Activated CD8-positive, alpha-beta T cell treated with anti-CD3 and anti-CD28 coated beads for 36 hours (primary cell): ENCODE data around the gene DEF6. TPM values are rescaled to one million over a fixed set of nuclear protein-coding genes. Genes with fewer than 3 reads are reported as not detected.

Experiments used
- ATAC-seq: fragments of 200-7000 bp; cut with Tn5 transposase; one replicate; pipeline ENCODE4 v1.10.0; 2021; ENCODE audit warnings: mild to moderate bottlenecking, moderate library complexity
- CTCF ChIA-PET: fragments of 350-600 bp; sonication (Branson Sonifier 250); formaldehyde crosslinking; loops from one replicate; lab custom pipeline; 2021; ENCODE audit warnings: antibody characterized with exemption; lab: Charles Lee
- POLR2A ChIA-PET: fragments of 350-600 bp; sonication (Branson Sonifier 250); formaldehyde crosslinking; loops from one replicate; lab custom pipeline; 2021; ENCODE audit warnings: antibody characterized with exemption; lab: Charles Lee
- DNase-seq: peaks from one replicate; pipeline ENCODE4 v3.0.0-alpha.2; 2020
- H3K27ac Mint-ChIP-seq: one replicate; pipeline ENCODE4 v1.8.0; 2021; ENCODE audit warnings: mild to moderate bottlenecking, mixed read lengths
- H3K27me3 Mint-ChIP-seq: one replicate; pipeline ENCODE4 v1.8.0; 2021; ENCODE audit warnings: mixed read lengths
- H3K36me3 Mint-ChIP-seq: one replicate; pipeline ENCODE4 v1.8.0; 2021; ENCODE audit warnings: low read depth, mixed read lengths
- H3K4me1 Mint-ChIP-seq: one replicate; pipeline ENCODE4 v1.8.0; 2021; ENCODE audit warnings: low read depth, mixed read lengths
- H3K4me3 Mint-ChIP-seq: one replicate; pipeline ENCODE4 v1.8.0; 2021; ENCODE audit warnings: mild to moderate bottlenecking, moderate library complexity, mixed read lengths
- H3K9me3 Mint-ChIP-seq: one replicate; pipeline ENCODE4 v1.8.0; 2021; ENCODE audit warnings: mixed read lengths
- CTCF ChIP-seq: fragments of 200-600 bp; IDR thresholded peaks from one replicate; pipeline ENCODE4 v1.8.0; 2022; ENCODE audit warnings: antibody characterized with exemption, mild to moderate bottlenecking
- intact Hi-C: fragments of 100-400 bp; cut with micrococcal nuclease; formaldehyde crosslinking; loops from one replicate; pipeline ENCODE4 v1.10.0; 2022
- total RNA-seq, 2 experiments: library from RNA; stranded (reverse); gene quantifications; one replicate each; pipeline ENCODE4 v1.2.3, GENCODE V29; 2021

DEF6 gene, protein sequence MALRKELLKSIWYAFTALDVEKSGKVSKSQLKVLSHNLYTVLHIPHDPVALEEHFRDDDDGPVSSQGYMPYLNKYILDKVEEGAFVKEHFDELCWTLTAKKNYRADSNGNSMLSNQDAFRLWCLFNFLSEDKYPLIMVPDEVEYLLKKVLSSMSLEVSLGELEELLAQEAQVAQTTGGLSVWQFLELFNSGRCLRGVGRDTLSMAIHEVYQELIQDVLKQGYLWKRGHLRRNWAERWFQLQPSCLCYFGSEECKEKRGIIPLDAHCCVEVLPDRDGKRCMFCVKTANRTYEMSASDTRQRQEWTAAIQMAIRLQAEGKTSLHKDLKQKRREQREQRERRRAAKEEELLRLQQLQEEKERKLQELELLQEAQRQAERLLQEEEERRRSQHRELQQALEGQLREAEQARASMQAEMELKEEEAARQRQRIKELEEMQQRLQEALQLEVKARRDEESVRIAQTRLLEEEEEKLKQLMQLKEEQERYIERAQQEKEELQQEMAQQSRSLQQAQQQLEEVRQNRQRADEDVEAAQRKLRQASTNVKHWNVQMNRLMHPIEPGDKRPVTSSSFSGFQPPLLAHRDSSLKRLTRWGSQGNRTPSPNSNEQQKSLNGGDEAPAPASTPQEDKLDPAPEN
- total RNA-seq: 10 to 100 TPM; 97.1 to 99.1 TPM

DNA sequence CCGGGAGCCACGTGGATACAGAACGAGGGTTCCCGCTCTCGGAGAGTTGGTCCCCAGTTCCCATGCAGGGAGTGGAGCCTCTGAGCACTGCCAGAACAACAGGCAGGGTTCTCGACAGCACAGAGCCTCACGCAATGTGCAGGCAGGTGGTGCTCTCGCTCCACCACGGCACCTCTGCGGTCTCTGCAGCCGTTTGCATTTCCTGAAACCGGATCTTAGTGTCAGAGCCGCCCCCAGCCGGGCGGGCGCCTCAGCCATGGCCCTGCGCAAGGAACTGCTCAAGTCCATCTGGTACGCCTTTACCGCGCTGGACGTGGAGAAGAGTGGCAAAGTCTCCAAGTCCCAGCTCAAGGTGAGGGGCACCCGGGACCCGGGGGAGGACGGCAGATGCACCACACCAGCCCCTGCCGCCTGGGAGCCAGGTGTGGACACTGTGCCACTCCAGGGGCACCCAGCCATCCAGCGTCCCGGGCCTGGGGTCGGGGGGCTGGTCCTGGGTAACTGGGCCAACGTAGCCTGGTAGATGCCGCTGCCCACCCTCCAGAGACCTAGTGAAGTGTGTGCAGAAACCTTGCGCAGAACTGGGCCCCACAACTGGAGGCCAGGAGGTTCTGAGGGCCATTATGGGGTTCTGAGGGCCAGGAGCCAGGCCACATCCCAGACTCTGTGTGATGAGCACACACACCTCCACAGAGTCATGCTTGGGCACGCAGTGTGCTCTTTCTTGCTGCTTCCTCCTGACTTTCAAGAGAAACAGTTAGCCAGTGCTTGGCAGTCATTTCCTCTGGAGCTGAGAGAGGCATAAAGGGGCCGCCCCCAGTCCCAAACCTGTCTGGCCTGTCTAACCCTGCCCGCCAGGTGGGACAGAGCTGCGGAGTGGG lies at the start of gene DEF6:
Gene DEF6, plus strand, starts transcription at position 218 of the 881 bp plus-strand sequence. Its CDS starts 39 bp downstream, at position 257.
- POLR2A ChIA-PET: interaction anchor here (0.6 to 5.9 kb wide), 19 partner anchors 8 to 178 kb away, joined by 3 to 36 read pairs (median 4); partner anchors contain the start of genes FANCE, PPARD and RPL10A
- TF ChIP-seq CTCF: peak; percentile 93
- intact Hi-C loops: loop anchor here (1.0 to 5.0 kb wide), 3 partner anchors 29 to 169 kb away; partner anchors contain the start of gene RPL10A
- H3K4me1 Mint-ChIP-seq: peaks cover 45% of the 10 kb centered on the region
- ATAC-seq: peak; percentile 75
- H3K4me3 Mint-ChIP-seq: peak within 1 kb of the TSS; percentile 92
- peak within 1 kb of the TSS; percentile 93 for H3K27ac Mint-ChIP-seq
- H3K36me3 Mint-ChIP-seq: peaks cover 37% of the 10 kb centered on the region
- peak; percentile 95 for DNase-seq
- CTCF ChIA-PET: interaction anchor here (0.6 to 7.5 kb wide), 24 partner anchors 9 to 434 kb away, joined by 3 to 241 read pairs (median 5); partner anchors contain the start of genes FANCE, PPARD and ZNF76
- H3K27me3 Mint-ChIP-seq: no peaks in the 10 kb centered on the region
- H3K9me3 Mint-ChIP-seq: no peaks in the 10 kb centered on the region

- H3K27ac Mint-ChIP-seq: peak overlapping the region; percentile 11
- H3K4me3 Mint-ChIP-seq: no peak overlapping the region
- intact Hi-C loops: no loop called here
- TF ChIP-seq CTCF: no peak
- peaks cover 11% of the 10 kb centered on the region for H3K4me1 Mint-ChIP-seq
- ATAC-seq (peak; percentile 24), DNase-seq (peak; percentile 10)
- H3K36me3 Mint-ChIP-seq: peaks cover 2% of the 10 kb centered on the region
- CTCF ChIA-PET: interaction anchor here (1.0 to 3.5 kb wide), 5 partner anchors 7 to 262 kb away, joined by 3 to 23 read pairs (median 4); partner anchors contain the start of gene ZNF76
- no peaks in the 10 kb centered on the region for H3K9me3 Mint-ChIP-seq
- POLR2A ChIA-PET: interaction anchor here (0.6 kb wide), 1 partner anchor 11 kb away, joined by 3 read pairs; the partner anchor contains the start of gene ZNF76
- H3K27me3 Mint-ChIP-seq: no peaks in the 10 kb centered on the region
Observed at GRCh38 chr6:35248300-35248699, 49.3 kb upstream of the DEF6 start.

- ChIA-PET CTCF (interaction anchor here (1.0 to 3.5 kb wide), 5 partner anchors 8 to 262 kb away, joined by 3 to 23 read pairs (median 4); partner anchors contain the start of gene ZNF76), POLR2A (interaction anchor here (0.6 kb wide), 1 partner anchor 10 kb away, joined by 3 read pairs; the partner anchor contains the start of gene ZNF76)
- Mint-ChIP-seq H3K9me3 (no peaks in the 10 kb centered on the region), H3K36me3 (peaks cover 2% of the 10 kb centered on the region), H3K4me3 (no peak overlapping the region), H3K27ac (peak overlapping the region; percentile 9), H3K27me3 (no peaks in the 10 kb centered on the region), H3K4me1 (peaks cover 11% of the 10 kb centered on the region)
- TF ChIP-seq CTCF: no peak
- intact Hi-C loops: no loop called here
- DNase-seq: no peak
- no peak for ATAC-seq
Observed at GRCh38 chr6:35248965-35249364, 48.7 kb upstream of the DEF6 start.

GRCh38 chr6:35251949-35252348 lies 45.7 kb upstream of the DEF6 start:
- no peak for TF ChIP-seq CTCF
- ATAC-seq (no peak), DNase-seq (no peak)
- Mint-ChIP-seq H3K4me3 (no peak overlapping the region), H3K4me1 (peaks cover 11% of the 10 kb centered on the region), H3K9me3 (no peaks in the 10 kb centered on the region), H3K36me3 (no peaks in the 10 kb centered on the region), H3K27me3 (no peaks in the 10 kb centered on the region), H3K27ac (no peak overlapping the region)
- ChIA-PET CTCF (no interaction called here), POLR2A (no interaction called here)
- intact Hi-C loops: no loop called here
